ENCODE data around the gene S100A14.
"Not testable (repeated sequence)": the region's sequence is repeated elsewhere in the genome, so short reads cannot be mapped to it uniquely, and the experiment has no call there.

S100A14 gene

DNA sequence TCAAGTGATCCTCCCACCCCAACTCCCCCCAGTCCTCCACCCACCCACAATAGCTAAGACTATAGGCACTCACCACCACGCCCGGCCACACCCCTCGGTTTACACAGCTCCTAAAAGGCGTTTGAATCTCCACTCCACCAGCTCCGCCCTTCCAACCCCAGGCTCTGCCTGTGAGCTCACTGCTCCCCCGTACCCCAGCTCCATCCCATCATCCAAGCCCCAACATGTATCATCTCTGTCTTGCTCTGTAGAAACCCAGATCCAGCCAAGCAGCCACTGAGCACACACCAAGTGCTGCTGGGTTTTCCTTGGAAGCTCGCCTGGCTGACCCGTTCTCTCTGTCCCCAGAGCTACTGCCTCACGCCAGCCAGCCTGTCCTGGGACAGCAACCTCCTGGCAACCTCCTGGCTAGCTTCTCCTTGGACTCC, 38.5 kb downstream of the S100A14 start:
- no peak for TF ChIP-seq POLR2AphosphoS5 (IDR thresholded peaks at IDR 0.05; ENCODE audit: low read depth)
- no peak for TF ChIP-seq REST (IDR thresholded peaks at IDR 0.05; ENCODE audit: insufficient replicate concordance, low read depth)
- TF ChIP-seq CTCF (IDR thresholded peaks at IDR 0.05; ENCODE audit: insufficient read depth, low read length) = no peak
- Histone ChIP-seq H3K27ac (replicated peaks) (no peak overlapping the region), H3K27me3 (ENCODE audit: insufficient read depth, poor library complexity, severe bottlenecking) (peaks cover 9% of the 10 kb centered on the region), H3K4me3 (replicated peaks; ENCODE audit: insufficient read depth, low read length) (no peak overlapping the region)
- DNase-seq (ENCODE audit: low read depth in 1 of 2, low spot score in 1 of 2) = no peak

- DNase-seq (ENCODE audit: low read depth in 1 of 2, low spot score in 1 of 2) = no peak
- TF ChIP-seq REST (IDR thresholded peaks at IDR 0.05; ENCODE audit: insufficient replicate concordance, low read depth) (no peak), GABPA (IDR thresholded peaks at IDR 0.05; ENCODE audit: low read depth) (no peak), CTCF (IDR thresholded peaks at IDR 0.05; ENCODE audit: insufficient read depth, low read length) (no peak), SPI1 (IDR thresholded peaks at IDR 0.05; ENCODE audit: borderline replicate concordance, low read depth) (no peak), POLR2AphosphoS5 (IDR thresholded peaks at IDR 0.05; ENCODE audit: low read depth) (no peak)
- H3K4me3 ChIP-seq (replicated peaks; ENCODE audit: insufficient read depth, low read length) = no peak overlapping the region
Measured at GRCh38 chr1:153577138-153577537, 39.0 kb downstream of the S100A14 start.

GRCh38 chr1:153575497-153575896, 40.6 kb downstream of the S100A14 start:
- not testable (repeated sequence) for H3K27ac ChIP-seq (replicated peaks); H3K4me3 ChIP-seq (replicated peaks; ENCODE audit: insufficient read depth, low read length); H3K27me3 ChIP-seq (ENCODE audit: insufficient read depth, poor library complexity, severe bottlenecking); DNase-seq (ENCODE audit: low read depth in 1 of 2, low spot score in 1 of 2)

More at GRCh38 chr1:153577138-153577537, 39.0 kb downstream of the S100A14 start:
- Histone ChIP-seq H3K27ac (replicated peaks) (no peak overlapping the region), H3K27me3 (ENCODE audit: insufficient read depth, poor library complexity, severe bottlenecking) (peaks cover 9% of the 10 kb centered on the region)

DNA sequence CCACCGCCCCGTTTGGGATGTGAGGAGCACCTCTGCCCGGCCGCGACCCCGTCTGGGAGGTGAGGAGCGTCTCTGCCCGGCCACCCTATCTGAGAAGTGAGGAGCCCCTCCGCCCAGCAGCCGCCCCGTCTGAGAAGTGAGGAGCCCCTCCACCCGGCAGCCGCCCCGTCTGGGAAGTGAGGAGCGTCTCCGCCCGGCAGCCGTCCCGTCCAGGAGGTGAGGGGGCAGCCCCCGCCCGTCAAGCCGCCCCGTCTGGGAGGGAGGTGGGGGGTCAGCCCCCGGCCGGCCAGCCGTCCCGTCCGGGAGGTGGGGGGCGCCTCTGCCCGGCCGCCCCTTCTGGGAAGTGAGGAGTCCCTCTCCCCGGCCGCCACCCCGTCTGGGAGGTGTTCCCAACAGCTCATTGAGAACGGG, 41.0 kb downstream of the S100A14 start:
- not testable (repeated sequence) for H3K27me3 ChIP-seq (ENCODE audit: insufficient read depth, poor library complexity, severe bottlenecking); DNase-seq (ENCODE audit: low read depth in 1 of 2, low spot score in 1 of 2); H3K4me3 ChIP-seq (replicated peaks; ENCODE audit: insufficient read depth, low read length); H3K27ac ChIP-seq (replicated peaks)

DNA sequence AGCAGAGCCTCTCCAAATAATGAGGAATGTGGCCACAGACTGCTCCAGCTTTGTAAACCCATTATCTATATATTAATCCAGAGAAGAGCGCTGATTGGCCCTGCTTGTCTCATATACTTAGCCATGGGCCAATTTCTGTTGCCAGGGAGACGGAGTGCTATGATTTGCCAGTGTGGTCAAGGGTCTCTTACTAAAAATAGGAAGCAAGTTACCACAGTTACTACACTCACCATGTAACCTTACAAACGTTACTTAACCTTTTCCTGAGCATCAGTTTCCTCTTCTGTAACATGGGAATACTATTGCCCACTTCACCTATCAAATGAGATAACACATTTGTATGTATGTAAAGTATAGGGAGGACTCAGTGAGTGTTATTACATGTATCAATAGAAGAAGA, 42.8 kb downstream of the S100A14 start:
- H3K27me3 ChIP-seq (ENCODE audit: insufficient read depth, poor library complexity, severe bottlenecking) = peaks cover 8% of the 10 kb centered on the region
- no peak overlapping the region for H3K4me3 ChIP-seq (replicated peaks; ENCODE audit: insufficient read depth, low read length)
- TF ChIP-seq POLR2AphosphoS5 (IDR thresholded peaks at IDR 0.05; ENCODE audit: low read depth) = no peak
- TF ChIP-seq REST (IDR thresholded peaks at IDR 0.05; ENCODE audit: insufficient replicate concordance, low read depth) = no peak
- no peak for TF ChIP-seq SPI1 (IDR thresholded peaks at IDR 0.05; ENCODE audit: borderline replicate concordance, low read depth)
- no peak for TF ChIP-seq GABPA (IDR thresholded peaks at IDR 0.05; ENCODE audit: low read depth)
- TF ChIP-seq CTCF (IDR thresholded peaks at IDR 0.05; ENCODE audit: insufficient read depth, low read length) = no peak
- DNase-seq (ENCODE audit: low read depth in 1 of 2, low spot score in 1 of 2) = peak in 1 of 2 experiments; percentile 45
- H3K27ac ChIP-seq (replicated peaks) = no peak overlapping the region
